ENCODE results near the gene GEN1.

- TF ChIP-seq REST (IDR thresholded peaks at IDR 0.05; ENCODE audit: low read depth) = no peak
- no peak for TF ChIP-seq YY1 (IDR thresholded peaks at IDR 0.05; ENCODE audit: low read depth)
- no peak for TF ChIP-seq EP300 (IDR thresholded peaks at IDR 0.05; ENCODE audit: borderline replicate concordance)
- no peak for TF ChIP-seq MAX (IDR thresholded peaks at IDR 0.05)
- TF ChIP-seq RAD21 (IDR thresholded peaks at IDR 0.05; ENCODE audit: low read depth) = no peak
- no peak for TF ChIP-seq FOXM1 (IDR thresholded peaks at IDR 0.05; ENCODE audit: borderline replicate concordance, low read depth)
- no peak for TF ChIP-seq TAF1 (IDR thresholded peaks at IDR 0.05; ENCODE audit: low read depth)
- TF ChIP-seq EGR1 (IDR thresholded peaks at IDR 0.05) = no peak
- TF ChIP-seq CREB1 (IDR thresholded peaks at IDR 0.05; ENCODE audit: low read depth) = no peak
- TF ChIP-seq USF1 (IDR thresholded peaks at IDR 0.05) = no peak
- no peak for TF ChIP-seq ZBTB7A (IDR thresholded peaks at IDR 0.05; ENCODE audit: low read depth)
- TF ChIP-seq NFIC (IDR thresholded peaks at IDR 0.05) = no peak
Measured at GRCh38 chr2:17713291-17713690, 40.6 kb upstream of the GEN1 start.
